ENCODE data around the gene RADIL.

Gene RADIL

GRCh38 chr7:4768597-4769569, 114.6 kb downstream of the RADIL start:
- ChIA-PET CTCF (no interaction called here), POLR2A (no interaction called here)
- Histone ChIP-seq H3K4me3 (ENCODE audit: low read depth, low read length) (no peak overlapping the region), H3K4me1 (ENCODE audit: control insufficient read depth, insufficient read depth, low read length) (no peaks in the 10 kb centered on the region), H3K27ac (ENCODE audit: extremely low read depth, low read depth, low read length) (no peak overlapping the region), H3K9me3 (ENCODE audit: control insufficient read depth, insufficient read depth, low read depth, low read length) (no peaks in the 10 kb centered on the region), H3K36me3 (ENCODE audit: control insufficient read depth in 2 of 2, insufficient read depth in 1 of 2, low read length in 2 of 2) (peaks cover 0 to 39% of the 10 kb centered on the region in 2 experiments; a peak in 1 of 3 replicates)
- TF ChIP-seq ZBTB26 (tag by site-specific recombination; optimal IDR thresholded peaks at IDR 0.05) (no peak), ZNF501 (tag by site-specific recombination; IDR thresholded peaks at IDR 0.05) (no peak), ZBTB49 (tag by site-specific recombination; IDR thresholded peaks at IDR 0.05; ENCODE audit: low read depth) (no peak), ZNF623 (tag by site-specific recombination; IDR thresholded peaks at IDR 0.05) (no peak), ZNF280D (tag by site-specific recombination; IDR thresholded peaks at IDR 0.05) (no peak), OVOL3 (tag by site-specific recombination; IDR thresholded peaks at IDR 0.05) (no peak), ZNF10 (tag by site-specific recombination; IDR thresholded peaks at IDR 0.05) (no peak), ZNF174 (tag by site-specific recombination; IDR thresholded peaks at IDR 0.05) (no peak), ZNF19 (tag by site-specific recombination; IDR thresholded peaks at IDR 0.05; ENCODE audit: low read depth) (no peak)

GRCh38 chr7:4766666-4767519, 116.6 kb downstream of the RADIL start:
- ChIA-PET CTCF (interaction anchor here (0.6 kb wide), 1 partner anchor 10 kb away, joined by 3 read pairs; no protein-coding TSS in a partner anchor), POLR2A (no interaction called here)
- H3K27ac ChIP-seq (ENCODE audit: extremely low read depth, low read depth, low read length): no peak overlapping the region
- H3K4me3 ChIP-seq (ENCODE audit: low read depth, low read length): no peak overlapping the region
- H3K4me1 ChIP-seq (ENCODE audit: control insufficient read depth, insufficient read depth, low read length): no peaks in the 10 kb centered on the region
- H3K36me3 ChIP-seq (ENCODE audit: control insufficient read depth in 2 of 2, insufficient read depth in 1 of 2, low read length in 2 of 2): peaks cover 0 to 55% of the 10 kb centered on the region in 2 experiments; a peak in 2 of 3 replicates
- TF ChIP-seq ZNF776 (tag by site-specific recombination; IDR thresholded peaks at IDR 0.05; ENCODE audit: borderline replicate concordance) (no peak), ZNF658 (tag by site-specific recombination; IDR thresholded peaks at IDR 0.05) (no peak), ZNF664 (tag by site-specific recombination; IDR thresholded peaks at IDR 0.05) (no peak), HOXA7 (CRISPR knock-in tag; IDR thresholded peaks at IDR 0.05; ENCODE audit: borderline replicate concordance) (no peak), ZNF585B (tag by site-specific recombination; IDR thresholded peaks at IDR 0.05) (no peak), ZNF157 (tag by site-specific recombination; IDR thresholded peaks at IDR 0.05) (no peak), ZNF548 (tag by site-specific recombination; IDR thresholded peaks at IDR 0.05) (no peak)
- no peaks in the 10 kb centered on the region for H3K9me3 ChIP-seq (ENCODE audit: control insufficient read depth, insufficient read depth, low read depth, low read length)
